PC-3 (cell line): ENCODE measurements around the gene CCR9.

Source experiments
- CTCF ChIP-seq: fragments of 300-600 bp; sonication (generic); conservative IDR thresholded peaks from 2 replicates; pipeline ENCODE4 v1.5.1; 2017; ENCODE audit warnings: antibody characterized with exemption, low read depth, mild to moderate bottlenecking, low read length
- EZH2 ChIP-seq: fragments of 300-600 bp; sonication (generic); IDR thresholded peaks from one replicate; pipeline ENCODE4 v1.6.1; 2017; ENCODE audit warnings: antibody characterized with exemption, mild to moderate bottlenecking, low read length; ENCODE audit not compliant: unreplicated experiment
- EZH2phosphoT487 ChIP-seq: fragments of 300-600 bp; sonication (generic); IDR thresholded peaks from 2 replicates; pipeline ENCODE4 v1.6.1; 2018; ENCODE audit warnings: mild to moderate bottlenecking, antibody characterized with exemption, low read length, borderline replicate concordance

DNA sequence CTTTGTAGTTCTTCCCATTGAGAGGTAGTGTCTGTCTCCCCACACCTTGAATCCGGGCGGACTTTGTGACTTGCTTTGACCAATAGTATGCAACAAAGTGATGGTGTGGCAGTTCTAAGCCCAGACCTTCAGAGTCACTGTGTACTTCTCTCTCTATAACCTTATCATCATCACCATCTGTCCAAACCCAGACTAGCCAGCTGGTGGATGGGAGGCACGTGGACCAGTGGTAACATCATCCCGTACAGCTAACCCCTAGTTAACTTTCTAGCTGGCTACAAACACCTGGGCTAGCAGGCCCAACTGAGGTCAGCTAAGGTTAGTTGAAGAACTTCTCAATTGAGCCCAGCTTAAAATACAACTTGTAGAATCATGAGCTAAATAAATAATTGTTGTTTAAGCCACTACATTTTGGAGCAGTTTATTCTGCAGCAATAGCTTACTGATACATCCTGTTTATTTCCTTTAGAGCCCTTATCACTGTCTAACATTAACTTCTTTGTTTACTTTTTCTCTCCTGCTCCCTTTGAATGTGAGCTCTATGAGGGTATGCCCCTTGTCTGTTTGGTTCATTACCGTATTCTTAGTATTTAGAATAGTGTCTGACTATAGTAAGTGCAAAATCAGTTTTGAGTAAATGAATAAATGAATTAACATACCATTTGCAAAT, 11.5 kb upstream of the CCR9 start:
- no peak for TF ChIP-seq CTCF
- TF ChIP-seq EZH2phosphoT487, result no peak
- TF ChIP-seq EZH2, result no peak
